Measurements from ENCODE around the gene DIS3. TPM values are rescaled to one million over a fixed set of nuclear protein-coding genes. Genes with fewer than 3 reads are reported as not detected.

The DIS3 gene
- total and polyA plus RNA-seq, 2 of the 13 experiments (the other 11 are each of a cell fraction or from before 2014, with no cell fraction given) = 13.2 to 35.0 TPM

GRCh38 chr13:72727417-72728289, 54.0 kb downstream of the DIS3 start, which contains the start of the genes BORA and MZT1 (continued):
- TF ChIP-seq SOX6 (IDR thresholded peaks at IDR 0.05) (no peak), SOX6 (CRISPR knock-in tag; IDR thresholded peaks at IDR 0.05) (peak; percentile 70), NR1H2 (CRISPR knock-in tag; IDR thresholded peaks at IDR 0.05; ENCODE audit: borderline replicate concordance, low read depth) (no peak), CEBPB (IDR thresholded peaks at IDR 0.05; ENCODE audit: borderline replicate concordance, low read depth, low read length) (no peak), ZNF362 (CRISPR knock-in tag; IDR thresholded peaks at IDR 0.05; ENCODE audit: borderline replicate concordance) (0 out of 2 replicates have a peak, but pooled peaks have one; percentile 31), ARHGAP35 (CRISPR knock-in tag; IDR thresholded peaks at IDR 0.05; ENCODE audit: borderline replicate concordance) (no peak), BRCA1 (CRISPR knock-in tag; IDR thresholded peaks at IDR 0.05) (no peak), MATR3 (CRISPR knock-in tag; IDR thresholded peaks at IDR 0.05) (no peak), HOXA3 (CRISPR knock-in tag; IDR thresholded peaks at IDR 0.05) (peak; percentile 91), POLR2AphosphoS2 (IDR thresholded peaks at IDR 0.05; ENCODE audit: low read depth, low read length) (no peak), DMAP1 (CRISPR knock-in tag; IDR thresholded peaks at IDR 0.05) (peak; percentile 95), GABPB1 (CRISPR knock-in tag; IDR thresholded peaks at IDR 0.05) (peak; percentile 96), KLF9 (CRISPR knock-in tag; IDR thresholded peaks at IDR 0.05; ENCODE audit: low read depth) (peak; percentile 16; the same call in 1 of the 2 replicates), SKI (IDR thresholded peaks at IDR 0.05; ENCODE audit: partially characterized antibody) (no peak), RBAK (CRISPR knock-in tag; IDR thresholded peaks at IDR 0.05) (0 out of 2 replicates have a peak, but pooled peaks have one; percentile 24), ZFP1 (CRISPR knock-in tag; IDR thresholded peaks at IDR 0.05) (no peak), YY1 (IDR thresholded peaks at IDR 0.05; ENCODE audit: insufficient read depth, insufficient replicate concordance, low read depth, low read length) (peak; percentile 52), HIVEP1 (CRISPR knock-in tag; IDR thresholded peaks at IDR 0.05) (peak; percentile 67; the same call in 1 of the 2 replicates), PAX8 (CRISPR knock-in tag; IDR thresholded peaks at IDR 0.05; ENCODE audit: borderline replicate concordance) (no peak; the same call in 1 of the 2 replicates), ZNF839 (CRISPR knock-in tag; IDR thresholded peaks at IDR 0.05; ENCODE audit: borderline replicate concordance) (no peak), ZNF296 (CRISPR knock-in tag; conservative IDR thresholded peaks at IDR 0.05) (no peak), SNAPC2 (CRISPR knock-in tag; IDR thresholded peaks at IDR 0.05) (peak; percentile 97), MAFF (IDR thresholded peaks at IDR 0.05; ENCODE audit: low read depth, low read length) (no peak), GATAD1 (CRISPR knock-in tag; IDR thresholded peaks at IDR 0.05) (peak; percentile 84), ZNF580 (CRISPR knock-in tag; IDR thresholded peaks at IDR 0.05; ENCODE audit: borderline replicate concordance, low read depth) (peak; percentile 87; the same call in 1 of the 2 replicates), ZNF589 (CRISPR knock-in tag; conservative IDR thresholded peaks at IDR 0.05) (peak; percentile 99), SALL2 (CRISPR knock-in tag; IDR thresholded peaks at IDR 0.05) (peak; percentile 81), ZNF816 (CRISPR knock-in tag; IDR thresholded peaks at IDR 0.05; ENCODE audit: borderline replicate concordance) (peak; percentile 99; the same call in 1 of the 2 replicates), POLR2G (IDR thresholded peaks at IDR 0.05; ENCODE audit: low read depth, low read length) (peak; percentile 81), GRHL1 (CRISPR knock-in tag; conservative IDR thresholded peaks at IDR 0.05) (peak; percentile 94)

Data from HepG2 (cell line).